ENCODE measurements around the gene EPG5. TPM values are rescaled to one million over a fixed set of nuclear protein-coding genes. Genes with fewer than 3 reads are reported as not detected.
A peak's percentile ranks its signal among the peaks of the same experiment; 100 is the strongest.

The EPG5 gene
- total RNA-seq, 1 donor, result 161 TPM

GRCh38 chr18:45861926-45862325, 105.2 kb downstream of the EPG5 start:
- DNase-seq (ENCODE audit: low read depth), result no peak
- no peak overlapping the region for H3K4me3 ChIP-seq (ENCODE audit: low read depth, low read length)
- TF ChIP-seq, protein P1, sequence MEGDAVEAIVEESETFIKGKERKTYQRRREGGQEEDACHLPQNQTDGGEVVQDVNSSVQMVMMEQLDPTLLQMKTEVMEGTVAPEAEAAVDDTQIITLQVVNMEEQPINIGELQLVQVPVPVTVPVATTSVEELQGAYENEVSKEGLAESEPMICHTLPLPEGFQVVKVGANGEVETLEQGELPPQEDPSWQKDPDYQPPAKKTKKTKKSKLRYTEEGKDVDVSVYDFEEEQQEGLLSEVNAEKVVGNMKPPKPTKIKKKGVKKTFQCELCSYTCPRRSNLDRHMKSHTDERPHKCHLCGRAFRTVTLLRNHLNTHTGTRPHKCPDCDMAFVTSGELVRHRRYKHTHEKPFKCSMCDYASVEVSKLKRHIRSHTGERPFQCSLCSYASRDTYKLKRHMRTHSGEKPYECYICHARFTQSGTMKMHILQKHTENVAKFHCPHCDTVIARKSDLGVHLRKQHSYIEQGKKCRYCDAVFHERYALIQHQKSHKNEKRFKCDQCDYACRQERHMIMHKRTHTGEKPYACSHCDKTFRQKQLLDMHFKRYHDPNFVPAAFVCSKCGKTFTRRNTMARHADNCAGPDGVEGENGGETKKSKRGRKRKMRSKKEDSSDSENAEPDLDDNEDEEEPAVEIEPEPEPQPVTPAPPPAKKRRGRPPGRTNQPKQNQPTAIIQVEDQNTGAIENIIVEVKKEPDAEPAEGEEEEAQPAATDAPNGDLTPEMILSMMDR (IDR thresholded peaks at IDR 0.05; ENCODE audit: insufficient read depth, low read depth, low read length), result no peak

GRCh38 chr18:45860971-45861370, 106.2 kb downstream of the EPG5 start:
- DNase-seq (ENCODE audit: low read depth), result no peak
- TF ChIP-seq, protein P1 (IDR thresholded peaks at IDR 0.05; ENCODE audit: insufficient read depth, low read depth, low read length), result no peak
- no peak overlapping the region for H3K4me3 ChIP-seq (ENCODE audit: low read depth, low read length)

DNA sequence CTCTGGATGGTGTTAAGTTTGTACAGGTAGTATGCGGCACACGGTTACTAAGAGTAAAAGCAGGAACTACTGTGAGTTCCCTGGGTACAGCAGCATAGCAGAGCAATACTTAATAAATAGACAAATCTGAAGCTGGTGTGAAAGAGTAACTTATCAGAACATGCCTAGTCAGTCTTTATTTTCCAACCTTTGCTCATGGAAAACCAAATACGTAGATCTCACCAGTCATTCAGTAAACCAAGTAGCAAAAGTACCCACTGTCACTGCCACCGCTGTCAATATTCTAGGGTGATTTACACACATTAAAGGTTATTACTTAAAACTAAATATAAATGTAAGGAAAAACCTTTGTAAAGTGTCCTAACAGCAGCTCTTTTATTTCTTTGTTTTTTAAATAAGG, 106.6 kb downstream of the EPG5 start:
- TF ChIP-seq, protein P1 (IDR thresholded peaks at IDR 0.05; ENCODE audit: insufficient read depth, low read depth, low read length), result no peak
- DNase-seq (ENCODE audit: low read depth), result no peak

GRCh38 chr18:45859334-45859733, 107.8 kb downstream of the EPG5 start:
- H3K4me3 ChIP-seq (ENCODE audit: low read depth, low read length), result no peak overlapping the region
- TF ChIP-seq, protein P1 (IDR thresholded peaks at IDR 0.05; ENCODE audit: insufficient read depth, low read depth, low read length), result no peak
- DNase-seq (ENCODE audit: low read depth), result no peak

More for the DNA sequence above, 106.6 kb downstream of the EPG5 start:
- H3K4me3 ChIP-seq (ENCODE audit: low read depth, low read length), result no peak overlapping the region

DNA sequence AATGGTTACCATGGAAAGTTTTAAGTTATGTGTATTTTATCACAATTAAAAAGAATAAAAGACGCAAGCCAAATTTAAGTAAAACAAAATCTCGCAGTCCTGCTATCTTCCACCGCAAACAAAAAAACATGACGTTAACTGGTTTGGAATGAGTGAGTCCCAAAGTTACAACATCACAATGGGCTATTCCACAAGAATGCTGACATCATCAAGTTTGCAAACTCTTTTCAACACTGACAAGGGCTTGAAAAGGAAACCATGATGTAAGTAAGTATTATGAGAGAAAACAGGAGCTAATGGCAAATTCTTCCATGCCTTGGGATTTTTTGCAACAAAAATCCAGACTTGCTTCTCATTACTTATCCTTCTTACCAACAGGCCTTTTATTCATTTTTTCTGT, 110.6 kb downstream of the EPG5 start:
- peak; percentile 94 for DNase-seq (ENCODE audit: low read depth)
- TF ChIP-seq, protein P1 (IDR thresholded peaks at IDR 0.05; ENCODE audit: insufficient read depth, low read depth, low read length), result no peak
- H3K4me3 ChIP-seq (ENCODE audit: low read depth, low read length), result no peak overlapping the region

DNA sequence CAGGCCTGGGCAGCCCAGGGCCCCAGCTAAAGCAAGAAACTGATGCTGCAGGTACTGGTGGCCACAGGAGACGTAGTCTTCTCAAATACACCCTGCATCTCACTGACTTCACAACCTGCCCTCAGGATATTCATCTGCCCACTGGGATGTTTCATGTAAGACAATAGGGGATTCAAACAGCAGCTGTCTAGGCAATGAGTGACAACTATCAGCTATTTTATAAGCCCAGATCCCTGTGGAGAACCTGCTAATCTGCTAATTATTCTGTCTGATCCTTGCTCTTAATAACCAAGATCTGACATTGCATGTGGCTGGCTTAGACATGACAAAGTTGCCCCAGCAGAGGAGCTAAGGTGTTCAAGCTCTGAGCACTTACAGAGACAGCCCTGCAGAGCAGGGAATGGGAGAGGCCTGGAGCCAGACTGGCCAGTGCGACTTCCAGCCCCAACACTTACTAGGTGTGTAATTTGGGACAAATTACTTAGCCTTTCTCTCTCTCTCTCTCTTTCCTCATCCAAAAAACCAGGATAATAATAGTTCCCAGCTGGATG, 113.0 kb downstream of the EPG5 start:
- H3K4me3 ChIP-seq (ENCODE audit: low read depth, low read length), result no peak overlapping the region
- DNase-seq (ENCODE audit: low read depth), result no peak
- TF ChIP-seq, protein P1 (IDR thresholded peaks at IDR 0.05; ENCODE audit: insufficient read depth, low read depth, low read length), result no peak

DNA sequence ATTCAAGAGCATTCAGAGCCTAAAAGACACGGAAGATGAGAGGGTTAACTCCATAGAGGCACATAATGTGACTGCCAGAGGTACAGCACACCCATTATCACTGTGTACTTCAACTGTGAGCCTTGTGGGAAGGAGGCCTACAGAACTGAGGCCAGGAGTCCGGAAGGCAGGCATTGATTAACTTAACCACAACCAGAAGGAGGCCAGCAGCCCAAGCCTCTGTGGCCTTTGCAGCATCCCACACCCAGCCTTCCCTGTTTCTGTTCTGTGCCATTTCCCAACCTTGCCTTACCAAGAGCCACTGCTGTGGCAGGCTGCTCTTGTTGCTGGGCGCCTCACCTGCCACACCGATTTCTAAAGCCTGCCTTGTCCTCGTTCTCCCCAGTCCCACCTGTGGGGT, 114.5 kb downstream of the EPG5 start:
- H3K4me3 ChIP-seq (ENCODE audit: low read depth, low read length), result no peak overlapping the region
- no peak for DNase-seq (ENCODE audit: low read depth)
- TF ChIP-seq, protein P1 (IDR thresholded peaks at IDR 0.05; ENCODE audit: insufficient read depth, low read depth, low read length), result no peak

Measured in fibroblast of villous mesenchyme (primary cell).